ENCODE data around the gene CNBP.
"Not testable (repeated sequence)": the region's sequence is repeated elsewhere in the genome, so short reads cannot be mapped to it uniquely, and the experiment has no call there.

Gene CNBP

DNA sequence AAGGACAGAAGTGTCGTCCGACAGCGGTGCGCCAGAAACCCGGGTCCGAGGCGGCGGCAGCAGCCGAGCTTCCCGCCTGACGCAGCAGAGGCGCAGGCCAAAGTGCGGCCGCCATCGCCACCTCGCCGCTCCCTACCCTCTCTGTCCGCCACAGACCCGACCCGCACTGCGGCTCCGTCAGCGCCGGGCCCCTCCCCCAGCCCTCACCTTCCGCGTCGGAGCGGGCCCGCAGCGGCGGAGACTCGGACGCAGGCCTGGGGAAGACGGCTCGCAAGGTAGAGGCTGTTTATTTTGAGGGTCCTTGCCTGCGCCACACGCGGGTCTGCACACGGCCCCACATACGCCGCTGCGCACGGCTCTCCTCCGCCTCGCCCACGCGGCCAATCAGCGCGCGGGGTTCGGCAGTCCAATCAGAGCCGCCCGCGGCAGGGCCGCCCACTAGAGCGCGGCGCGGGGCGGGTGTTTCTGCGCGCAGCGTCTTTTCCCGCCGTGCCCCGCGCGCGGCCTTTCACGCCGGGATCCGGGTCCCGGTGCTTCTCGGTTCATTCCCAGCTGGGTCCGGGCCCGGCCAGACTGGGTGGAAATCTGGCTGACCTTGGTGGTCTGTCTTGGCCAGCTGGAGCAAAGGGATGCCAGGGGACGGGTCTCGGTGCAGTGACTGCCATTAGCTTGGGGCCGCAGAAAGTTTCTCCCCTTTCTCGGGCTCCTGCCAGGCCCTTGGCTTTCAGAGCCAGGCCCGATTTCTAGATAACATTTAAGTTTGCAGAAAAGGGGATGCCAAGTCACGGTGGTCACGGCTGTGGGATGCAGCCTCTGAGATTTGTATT is at the start of gene CNBP:
Gene CNBP, minus strand, starts transcription at position 328 of the 827 bp plus-strand sequence. CDS start 12,139 bp downstream, outside the sequence.
- peak; percentile 93 for DNase-seq

DNA sequence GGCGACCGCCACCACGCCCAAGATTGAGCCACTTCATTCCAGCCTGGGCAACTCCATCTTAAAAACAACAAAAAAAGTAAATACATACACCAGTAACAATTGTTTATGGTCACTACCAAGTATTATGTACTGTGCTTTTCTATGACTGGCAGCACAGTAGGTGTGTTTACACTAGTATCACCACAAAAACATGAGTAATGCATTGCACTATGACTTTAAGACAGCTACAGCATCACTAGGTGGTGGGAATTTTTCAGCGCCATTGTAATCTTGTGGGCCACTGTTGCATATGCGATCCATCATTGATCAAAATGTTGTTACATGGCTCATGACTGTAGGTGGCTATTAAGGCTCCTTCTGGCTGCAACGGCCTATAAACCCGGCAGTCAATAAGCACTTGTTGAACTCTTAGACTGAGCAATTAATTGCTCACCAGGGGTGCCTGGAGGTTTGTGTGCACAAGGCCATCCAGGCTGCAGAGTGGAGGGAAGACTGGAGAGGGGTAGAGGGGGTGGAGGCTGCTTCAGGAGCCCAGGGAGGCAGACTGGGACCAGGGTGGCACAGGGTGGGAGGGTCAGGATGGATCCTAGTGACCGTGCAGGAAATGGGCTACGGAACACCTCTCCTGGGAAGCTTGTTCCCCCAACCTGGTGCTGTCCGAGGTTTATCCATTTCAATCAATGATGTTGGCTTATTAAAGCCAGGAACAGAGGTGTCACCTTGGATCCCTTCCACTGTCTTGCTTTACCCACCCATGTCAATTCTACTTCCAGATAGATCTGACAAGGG is 47.8 kb upstream of the CNBP start:
- no peak for DNase-seq

- DNase-seq = peak; percentile 20
These were observed 46.8 kb upstream of the CNBP start for GRCh38 chr3:129230311-129231019.

- no peak for DNase-seq
These were observed 45.3 kb upstream of the CNBP start for GRCh38 chr3:129228891-129229585.

DNA sequence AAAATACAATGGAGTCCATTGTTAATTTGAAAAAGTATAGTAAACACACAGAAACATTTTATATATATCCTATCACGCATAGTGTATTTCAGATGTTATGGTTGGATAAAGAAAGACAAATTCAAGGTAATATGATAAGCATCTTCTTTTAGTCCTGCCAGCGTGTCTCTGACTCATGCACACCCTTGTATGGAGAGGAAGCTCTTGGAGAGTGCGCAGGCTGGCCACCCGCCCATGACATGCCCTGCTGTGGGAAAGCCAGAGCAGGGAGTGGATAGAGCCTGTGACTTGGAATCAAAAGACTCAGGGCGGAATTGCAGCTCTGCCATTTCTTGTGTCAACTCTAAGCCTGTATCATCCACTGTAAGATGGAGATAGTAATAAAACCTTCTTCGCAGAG is 42.7 kb upstream of the CNBP start:
- DNase-seq = no peak

DNA sequence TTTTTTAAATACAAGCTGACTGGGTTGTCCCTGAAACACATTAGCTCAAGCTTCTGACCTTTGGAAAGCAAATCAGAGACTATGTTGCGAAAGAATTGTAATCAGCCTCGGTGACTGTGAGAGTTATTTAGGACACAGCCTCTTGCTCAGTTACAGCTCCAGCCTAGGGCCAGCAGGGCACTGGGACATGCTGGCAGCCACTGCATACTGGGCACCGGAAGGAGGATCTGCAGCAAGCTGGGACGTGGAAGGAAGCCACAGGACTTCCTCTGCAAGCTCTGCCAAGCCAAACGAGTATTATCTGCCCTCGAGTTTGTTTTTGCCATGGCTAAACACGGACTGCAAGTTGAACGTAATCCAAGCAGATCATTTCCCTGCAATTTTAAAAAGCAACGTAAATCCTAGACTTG is 41.3 kb upstream of the CNBP start:
- DNase-seq = peak; percentile 5

DNA sequence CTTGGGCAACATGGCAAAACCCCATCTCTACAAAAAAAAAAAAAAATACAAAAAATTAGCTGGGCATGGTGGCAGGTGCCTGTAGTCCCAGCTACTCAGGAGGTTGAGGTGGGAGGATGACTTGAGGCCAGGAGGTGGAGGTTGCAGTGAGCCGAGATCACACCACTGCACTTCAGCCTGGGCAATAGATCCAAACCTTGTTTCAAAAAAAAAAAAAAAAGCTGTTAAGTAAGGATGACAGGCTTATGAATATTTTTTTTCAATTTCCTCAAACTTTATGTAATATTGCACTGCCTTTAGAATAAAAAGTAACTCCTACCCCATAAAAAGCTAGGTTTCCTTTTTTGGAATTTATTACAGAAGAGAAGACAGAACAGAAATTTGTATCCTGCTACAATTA is 40.7 kb upstream of the CNBP start:
- DNase-seq = not testable (repeated sequence)

- DNase-seq = no peak
These were observed 35.0 kb upstream of the CNBP start for GRCh38 chr3:129218742-129219141.

DNA sequence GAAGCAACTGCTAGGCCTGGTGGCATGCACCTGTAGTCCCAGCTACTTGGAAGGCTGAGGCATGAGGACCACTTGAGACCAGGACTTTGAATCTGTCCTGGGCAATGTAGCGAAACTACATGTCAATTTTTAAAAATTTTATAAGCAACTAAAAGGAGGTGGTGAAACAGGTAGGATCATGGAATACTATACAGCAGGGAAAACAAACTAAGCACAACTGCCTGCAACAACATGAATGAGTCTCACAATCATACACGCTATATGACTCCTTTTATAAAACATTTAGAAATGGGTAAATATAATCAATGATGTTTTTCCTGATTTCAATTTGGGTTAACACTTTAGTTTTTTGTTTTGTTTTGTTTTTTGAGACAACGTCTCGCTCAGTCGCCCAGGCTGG is 29.5 kb upstream of the CNBP start:
- no peak for DNase-seq

- DNase-seq = no peak
These were observed 28.1 kb upstream of the CNBP start for GRCh38 chr3:129211772-129212171.

- DNase-seq = no peak
These were observed 27.6 kb upstream of the CNBP start for GRCh38 chr3:129211345-129211744.

- no peak for DNase-seq
These were observed 23.8 kb upstream of the CNBP start for GRCh38 chr3:129207479-129207878.

- no peak for DNase-seq
These were observed 21.6 kb upstream of the CNBP start for GRCh38 chr3:129205109-129205832.

- DNase-seq = no peak
These were observed 20.8 kb upstream of the CNBP start for GRCh38 chr3:129204473-129204872.

- no peak for DNase-seq
These were observed 15.7 kb upstream of the CNBP start for GRCh38 chr3:129199366-129199765.

DNA sequence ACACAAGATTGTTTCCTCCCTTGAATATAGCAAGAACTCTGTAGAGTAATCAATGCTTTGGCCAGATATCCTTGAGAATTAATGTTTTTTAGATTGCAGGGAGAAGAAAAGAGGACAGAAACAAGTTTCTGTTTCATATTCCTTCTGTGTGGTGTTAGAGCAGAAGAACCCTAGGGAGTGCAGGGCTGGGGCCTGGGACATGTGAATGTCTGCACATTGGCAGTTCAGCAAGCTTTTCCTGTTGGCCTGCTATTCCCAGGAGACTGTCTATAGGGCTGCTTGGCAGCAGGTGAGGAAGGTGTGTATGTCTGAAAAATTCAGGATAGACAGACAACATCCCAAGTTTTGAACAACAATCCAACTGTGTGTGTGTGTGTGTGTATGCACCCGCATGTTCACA is 13.6 kb upstream of the CNBP start:
- no peak for DNase-seq

- DNase-seq = no peak
These were observed 12.9 kb upstream of the CNBP start for GRCh38 chr3:129196601-129197000.

- no peak for DNase-seq
These were observed 12.1 kb upstream of the CNBP start for GRCh38 chr3:129195731-129196256.

GRCh38 chr3:129189793-129190192 is 6.1 kb upstream of the CNBP start:
- DNase-seq = not testable (repeated sequence)

- no peak for DNase-seq
These were observed 4.2 kb upstream of the CNBP start for GRCh38 chr3:129187857-129188256.

DNA sequence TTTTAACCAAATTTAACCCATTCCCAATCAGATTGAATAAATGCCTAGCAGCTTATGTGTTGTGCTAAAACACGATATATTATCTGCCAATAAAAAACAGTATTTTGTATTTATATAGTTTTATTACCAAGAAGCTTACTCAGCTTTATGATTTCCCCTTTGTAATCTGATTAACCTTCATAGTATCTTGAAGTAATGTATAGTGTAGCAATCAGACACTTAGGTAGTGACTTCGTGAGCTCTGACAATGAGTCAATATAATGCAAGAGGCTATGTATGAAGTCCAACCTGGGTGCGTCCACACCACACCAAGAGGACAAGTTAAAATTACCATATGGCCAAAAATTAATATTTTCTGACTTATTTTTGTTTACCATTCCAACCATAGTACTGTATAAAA is 2.1 kb upstream of the CNBP start:
- DNase-seq = no peak
